GM12872 (cell line): ENCODE data around the gene ANKMY1.

Experiments used
- TF ChIP-seq, protein P1 (sequence below): IDR thresholded peaks from 3 replicates; pipeline ENCODE4 v1.5.1; 2011; ENCODE audit warnings: low read depth, mild to moderate bottlenecking, low read length, moderate library complexity; ENCODE audit not compliant: insufficient read depth

Gene ANKMY1

GRCh38 chr2:240574386-240575100 is 16.8 kb upstream of the ANKMY1 start:
- TF ChIP-seq, protein P1, sequence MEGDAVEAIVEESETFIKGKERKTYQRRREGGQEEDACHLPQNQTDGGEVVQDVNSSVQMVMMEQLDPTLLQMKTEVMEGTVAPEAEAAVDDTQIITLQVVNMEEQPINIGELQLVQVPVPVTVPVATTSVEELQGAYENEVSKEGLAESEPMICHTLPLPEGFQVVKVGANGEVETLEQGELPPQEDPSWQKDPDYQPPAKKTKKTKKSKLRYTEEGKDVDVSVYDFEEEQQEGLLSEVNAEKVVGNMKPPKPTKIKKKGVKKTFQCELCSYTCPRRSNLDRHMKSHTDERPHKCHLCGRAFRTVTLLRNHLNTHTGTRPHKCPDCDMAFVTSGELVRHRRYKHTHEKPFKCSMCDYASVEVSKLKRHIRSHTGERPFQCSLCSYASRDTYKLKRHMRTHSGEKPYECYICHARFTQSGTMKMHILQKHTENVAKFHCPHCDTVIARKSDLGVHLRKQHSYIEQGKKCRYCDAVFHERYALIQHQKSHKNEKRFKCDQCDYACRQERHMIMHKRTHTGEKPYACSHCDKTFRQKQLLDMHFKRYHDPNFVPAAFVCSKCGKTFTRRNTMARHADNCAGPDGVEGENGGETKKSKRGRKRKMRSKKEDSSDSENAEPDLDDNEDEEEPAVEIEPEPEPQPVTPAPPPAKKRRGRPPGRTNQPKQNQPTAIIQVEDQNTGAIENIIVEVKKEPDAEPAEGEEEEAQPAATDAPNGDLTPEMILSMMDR = no peak

- TF ChIP-seq, protein P1 = no peak
These were observed 16.0 kb upstream of the ANKMY1 start for GRCh38 chr2:240573516-240574385.

DNA sequence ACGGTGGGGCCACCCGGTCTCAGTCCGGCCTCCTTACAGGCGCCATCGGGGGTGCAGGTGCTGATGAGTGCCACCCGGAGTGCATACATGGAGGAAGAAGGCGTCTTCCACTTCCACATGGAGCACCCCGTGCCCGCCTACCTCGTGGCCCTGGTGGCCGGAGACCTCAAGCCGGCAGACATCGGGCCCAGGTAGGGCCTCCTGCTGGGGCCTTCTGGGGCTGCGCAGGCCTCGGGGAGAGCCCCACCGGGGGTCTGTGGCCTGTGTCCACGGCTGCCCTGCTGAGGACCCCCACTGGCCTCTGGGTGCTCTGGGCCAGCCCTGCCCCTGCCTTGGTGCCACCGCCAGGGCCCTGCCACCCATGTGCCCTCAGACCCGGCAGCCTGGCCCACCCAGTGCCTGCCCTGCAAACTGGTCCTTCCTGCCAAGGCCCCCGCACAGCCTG is 15.3 kb upstream of the ANKMY1 start:
- TF ChIP-seq, protein P1 = no peak

DNA sequence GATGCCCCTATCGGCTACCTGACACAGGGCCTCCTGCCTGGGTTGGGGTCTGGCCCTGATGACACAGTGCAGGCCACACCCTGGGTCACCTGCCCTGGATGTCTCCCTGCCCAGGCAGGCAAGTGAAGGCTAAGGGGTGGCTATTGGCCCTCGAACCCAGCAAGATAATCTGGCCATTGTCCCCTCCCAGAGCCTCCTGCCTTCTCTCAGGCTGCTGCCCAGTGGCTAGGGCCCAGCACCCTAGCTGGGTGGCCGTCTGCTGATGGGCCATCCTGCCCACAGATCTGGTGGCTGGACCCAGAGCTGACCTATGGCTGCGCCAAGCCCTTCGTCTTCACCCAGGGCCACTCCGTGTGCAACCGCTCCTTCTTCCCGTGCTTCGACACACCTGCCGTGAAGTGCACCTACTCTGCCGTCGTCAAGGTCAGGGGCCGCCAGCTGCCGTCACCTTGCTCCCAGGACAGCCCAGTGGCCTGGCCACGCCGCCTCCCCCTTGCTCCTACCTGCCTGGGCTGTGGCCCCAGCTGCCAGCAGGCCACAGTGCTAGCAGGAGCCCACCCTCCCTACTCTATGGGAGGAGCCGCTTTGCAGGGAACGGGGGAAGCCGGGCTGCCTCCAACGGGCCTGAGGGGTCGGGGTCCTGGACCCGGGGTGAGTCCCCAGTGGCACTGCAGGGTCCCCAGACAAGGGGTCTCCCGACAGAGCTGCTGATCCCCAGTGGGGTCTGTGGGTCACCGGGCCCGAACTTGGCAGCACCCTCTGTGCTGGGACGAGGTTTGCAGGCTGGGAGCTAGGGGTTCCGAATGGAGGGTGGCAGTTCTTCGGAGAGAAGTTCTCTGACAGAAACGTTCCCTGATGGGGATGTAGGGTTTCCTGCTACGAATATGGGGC is 14.6 kb upstream of the ANKMY1 start:
- TF ChIP-seq, protein P1 = no peak

DNA sequence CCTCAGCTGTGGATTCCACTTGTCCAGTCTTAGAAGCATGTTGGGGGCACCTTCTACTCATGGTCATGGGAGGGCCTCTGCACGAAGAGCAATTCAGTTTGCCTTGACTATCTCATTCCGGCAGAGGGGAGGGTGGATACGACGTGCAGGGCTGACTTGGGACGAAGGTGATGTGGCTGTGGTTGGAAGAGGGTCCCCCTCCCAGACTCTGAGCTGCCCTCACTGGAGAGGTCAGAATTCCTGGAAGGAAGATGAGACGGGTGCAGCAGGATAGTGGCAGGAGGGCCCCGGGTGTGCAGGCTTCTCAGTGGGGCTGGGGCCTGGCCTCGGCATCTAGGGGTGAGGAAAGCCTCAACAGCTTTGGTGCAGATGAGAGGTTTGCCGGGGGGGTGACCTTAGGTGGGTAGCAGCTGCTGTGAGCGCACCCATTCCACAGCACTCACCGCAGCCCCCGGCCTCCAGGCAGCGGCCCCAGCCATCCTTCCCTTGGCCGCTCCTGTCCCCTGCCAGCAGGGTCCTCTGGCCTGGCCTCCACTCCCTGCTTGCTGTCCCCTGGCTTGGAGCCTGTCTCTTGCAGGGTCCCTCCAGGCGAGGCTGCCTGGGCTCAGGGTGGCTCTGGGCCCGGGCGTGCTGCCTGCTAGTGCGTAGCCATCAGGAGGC is 13.7 kb upstream of the ANKMY1 start:
- TF ChIP-seq, protein P1 = no peak

GRCh38 chr2:240570531-240571313 is 12.9 kb upstream of the ANKMY1 start:
- TF ChIP-seq, protein P1 = no peak
